K562 (cell line): ENCODE measurements around the gene G6PC3. TPM values are rescaled to one million over a fixed set of nuclear protein-coding genes. Genes with fewer than 3 reads are reported as not detected.

Source experiments
- KHSRP ChIP-seq: fragments of 450-650 bp; IDR thresholded peaks from 2 replicates; pipeline ENCODE4 v1.6.1; 2017
- KLF13 ChIP-seq: fragments of 450-650 bp; IDR thresholded peaks from 2 replicates; pipeline ENCODE4 v1.6.1; 2016; ENCODE audit warnings: missing genetic modification characterization, low read depth, mild to moderate bottlenecking, missing compliant biosample characterization, moderate library complexity, borderline replicate concordance
- MAFF ChIP-seq: IDR thresholded peaks from 2 replicates; pipeline ENCODE4 v1.6.1; 2012; ENCODE audit warnings: low read length, improper control_type of control experiment
- ZNF12 ChIP-seq: sonication (generic); formaldehyde crosslinking; IDR thresholded peaks from 2 replicates; pipeline ENCODE4 v1.4.0; 2020; ENCODE audit warnings: mild to moderate bottlenecking, missing genetic modification reagents
- ZNF224 ChIP-seq: sonication (generic); formaldehyde crosslinking; IDR thresholded peaks from 2 replicates; pipeline ENCODE4 v1.8.0; 2022; ENCODE audit warnings: mild to moderate bottlenecking, missing genetic modification reagents
- ZNF766 ChIP-seq: fragments of 200-800 bp; sonication (Bioruptor generic); conservative IDR thresholded peaks from 2 replicates; pipeline ENCODE4 v1.6.1; 2016; ENCODE audit warnings: missing genetic modification characterization, missing compliant biosample characterization
- polyA plus RNA-seq, 8 experiments: library from polyadenylated mRNA; depleted of rRNA in 4 of 8; stranded (reverse) in 5 of 8; unstranded in 3 of 8; fragments of >200 nt; fragmentation: Nextera tagmentation in 2 of 8; fragmentation: Illumina TruSeq in 1 of 8; extraction: Ambion mirVana in 2 of 8; extraction: Trizol in 1 of 8; gene quantifications; 2 replicates each; pipeline versions ENCODE4 v1.2.1 to v1.2.3, GENCODE V29; 2011 to 2014; ENCODE audit warnings: inconsistent platforms in 1 of 8, missing spikeins in 1 of 8
- total RNA-seq, 7 experiments: library from RNA; depleted of rRNA in 6 of 7; stranded (reverse); fragments of >200 nt in 6 of 7; fragmentation: Illumina TruSeq in 2 of 7; extraction: Trizol in 2 of 7; gene quantifications; 2 replicates each; pipeline versions ENCODE4 v1.2.1 to v1.2.3, GENCODE V29; 2011 to 2021; ENCODE audit warnings: low replicate concordance in 1 of 7
- TF ChIP-seq, protein P1 (sequence below): fragments of 450-650 bp; IDR thresholded peaks from 2 replicates; pipeline ENCODE4 v1.6.1; 2016; ENCODE audit warnings: low read depth
- TF ChIP-seq, protein P2 (sequence below): fragments of 200-800 bp; sonication (Bioruptor generic); IDR thresholded peaks from 2 replicates; pipeline ENCODE4 v1.6.1; 2016; ENCODE audit warnings: missing genetic modification characterization, missing compliant biosample characterization
- TF ChIP-seq, protein P3 (sequence below): sonication (generic); formaldehyde crosslinking; IDR thresholded peaks from 2 replicates; pipeline ENCODE4 v1.8.0; 2023; ENCODE audit warnings: mild to moderate bottlenecking, missing genetic modification reagents

The G6PC3 gene
- total and polyA plus RNA-seq, 9 of the 15 experiments (the other 6 are each of a cell fraction or from before 2014, with no cell fraction given), result 10.4 to 57.8 (median 31.1) TPM

DNA sequence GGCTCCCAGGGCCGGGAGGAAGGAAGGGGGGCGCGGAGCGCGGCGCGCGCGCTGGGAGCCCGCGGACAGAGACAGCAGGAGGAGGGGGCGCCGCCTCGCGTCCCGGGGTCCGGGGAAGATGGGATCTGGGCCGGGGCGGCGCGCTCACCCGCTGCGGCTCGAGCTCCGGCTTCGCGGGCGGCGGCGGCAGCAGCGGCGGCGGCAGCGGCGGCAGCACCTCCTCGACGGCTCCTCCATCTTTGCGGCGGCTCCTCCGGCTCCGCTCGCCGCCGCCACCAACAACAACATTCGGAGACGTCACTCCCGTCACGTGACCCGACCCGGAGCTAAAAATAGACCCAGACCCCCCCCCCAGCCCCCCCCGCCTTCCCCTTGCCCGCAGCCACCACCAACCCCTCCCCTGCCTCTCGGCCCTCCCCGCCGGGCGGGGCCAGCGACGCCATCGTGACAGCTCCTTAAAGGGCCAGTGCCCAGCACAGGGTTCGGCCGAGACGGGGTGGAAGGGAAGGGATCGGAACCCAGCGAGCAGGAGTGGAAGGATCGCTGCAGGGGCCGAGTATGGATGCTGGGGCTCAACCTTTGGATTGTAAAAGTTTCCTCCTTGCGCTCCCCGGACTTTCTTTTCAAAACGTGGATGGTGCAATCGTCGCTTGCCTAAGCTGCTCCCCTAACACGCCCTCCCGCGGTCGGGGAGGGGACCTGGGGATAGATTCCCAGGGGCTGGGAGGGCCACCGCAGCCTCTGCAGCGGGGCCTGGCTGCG lies 53.0 kb downstream of the G6PC3 start, which contains the start of gene HDAC5 (continued):
- TF ChIP-seq ZNF12 (CRISPR knock-in tag) (peak; percentile 56; the same call in 1 of the 2 replicates), KLF13 (tag) (peak; percentile 43; the same call in 1 of the 2 replicates), KHSRP (no peak), ZNF224 (CRISPR knock-in tag) (no peak), MAFF (no peak), ZNF766 (CRISPR knock-in tag) (no peak)
- TF ChIP-seq, protein P1, sequence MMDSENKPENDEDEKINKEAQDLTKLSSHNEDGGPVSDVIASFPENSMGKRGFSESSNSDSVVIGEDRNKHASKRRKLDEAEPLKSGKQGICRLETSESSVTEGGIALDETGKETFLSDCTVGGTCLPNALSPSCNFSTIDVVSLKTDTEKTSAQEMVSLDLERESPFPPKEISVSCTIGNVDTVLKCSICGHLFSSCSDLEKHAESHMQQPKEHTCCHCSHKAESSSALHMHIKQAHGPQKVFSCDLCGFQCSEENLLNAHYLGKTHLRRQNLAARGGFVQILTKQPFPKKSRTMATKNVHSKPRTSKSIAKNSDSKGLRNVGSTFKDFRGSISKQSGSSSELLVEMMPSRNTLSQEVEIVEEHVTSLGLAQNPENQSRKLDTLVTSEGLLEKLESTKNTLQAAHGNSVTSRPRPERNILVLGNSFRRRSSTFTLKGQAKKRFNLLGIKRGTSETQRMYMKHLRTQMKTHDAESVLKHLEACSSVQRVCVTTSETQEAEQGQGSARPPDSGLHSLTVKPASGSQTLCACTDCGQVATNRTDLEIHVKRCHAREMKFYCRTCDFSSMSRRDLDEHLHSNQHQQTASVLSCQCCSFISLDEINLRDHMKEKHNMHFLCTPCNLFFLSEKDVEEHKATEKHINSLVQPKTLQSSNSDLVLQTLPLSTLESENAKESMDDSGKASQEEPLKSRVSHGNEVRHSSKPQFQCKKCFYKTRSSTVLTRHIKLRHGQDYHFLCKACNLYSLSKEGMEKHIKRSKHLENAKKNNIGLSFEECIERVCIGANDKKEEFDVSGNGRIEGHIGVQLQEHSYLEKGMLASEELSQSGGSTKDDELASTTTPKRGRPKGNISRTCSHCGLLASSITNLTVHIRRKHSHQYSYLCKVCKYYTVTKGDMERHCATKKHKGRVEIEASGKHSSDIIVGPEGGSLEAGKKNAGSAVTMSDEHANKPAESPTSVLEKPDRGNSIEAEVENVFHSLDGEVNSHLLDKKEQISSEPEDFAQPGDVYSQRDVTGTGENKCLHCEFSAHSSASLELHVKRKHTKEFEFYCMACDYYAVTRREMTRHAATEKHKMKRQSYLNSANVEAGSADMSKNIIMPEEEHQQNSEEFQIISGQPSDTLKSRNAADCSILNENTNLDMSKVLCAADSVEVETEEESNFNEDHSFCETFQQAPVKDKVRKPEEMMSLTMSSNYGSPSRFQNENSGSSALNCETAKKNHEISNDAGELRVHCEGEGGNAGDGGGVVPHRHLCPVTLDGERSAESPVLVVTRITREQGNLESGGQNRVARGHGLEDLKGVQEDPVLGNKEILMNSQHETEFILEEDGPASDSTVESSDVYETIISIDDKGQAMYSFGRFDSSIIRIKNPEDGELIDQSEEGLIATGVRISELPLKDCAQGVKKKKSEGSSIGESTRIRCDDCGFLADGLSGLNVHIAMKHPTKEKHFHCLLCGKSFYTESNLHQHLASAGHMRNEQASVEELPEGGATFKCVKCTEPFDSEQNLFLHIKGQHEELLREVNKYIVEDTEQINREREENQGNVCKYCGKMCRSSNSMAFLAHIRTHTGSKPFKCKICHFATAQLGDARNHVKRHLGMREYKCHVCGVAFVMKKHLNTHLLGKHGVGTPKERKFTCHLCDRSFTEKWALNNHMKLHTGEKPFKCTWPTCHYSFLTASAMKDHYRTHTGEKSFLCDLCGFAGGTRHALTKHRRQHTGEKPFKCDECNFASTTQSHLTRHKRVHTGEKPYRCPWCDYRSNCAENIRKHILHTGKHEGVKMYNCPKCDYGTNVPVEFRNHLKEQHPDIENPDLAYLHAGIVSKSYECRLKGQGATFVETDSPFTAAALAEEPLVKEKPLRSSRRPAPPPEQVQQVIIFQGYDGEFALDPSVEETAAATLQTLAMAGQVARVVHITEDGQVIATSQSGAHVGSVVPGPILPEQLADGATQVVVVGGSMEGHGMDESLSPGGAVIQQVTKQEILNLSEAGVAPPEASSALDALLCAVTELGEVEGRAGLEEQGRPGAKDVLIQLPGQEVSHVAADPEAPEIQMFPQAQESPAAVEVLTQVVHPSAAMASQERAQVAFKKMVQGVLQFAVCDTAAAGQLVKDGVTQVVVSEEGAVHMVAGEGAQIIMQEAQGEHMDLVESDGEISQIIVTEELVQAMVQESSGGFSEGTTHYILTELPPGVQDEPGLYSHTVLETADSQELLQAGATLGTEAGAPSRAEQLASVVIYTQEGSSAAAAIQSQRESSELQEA, result no peak
- TF ChIP-seq, protein P2, sequence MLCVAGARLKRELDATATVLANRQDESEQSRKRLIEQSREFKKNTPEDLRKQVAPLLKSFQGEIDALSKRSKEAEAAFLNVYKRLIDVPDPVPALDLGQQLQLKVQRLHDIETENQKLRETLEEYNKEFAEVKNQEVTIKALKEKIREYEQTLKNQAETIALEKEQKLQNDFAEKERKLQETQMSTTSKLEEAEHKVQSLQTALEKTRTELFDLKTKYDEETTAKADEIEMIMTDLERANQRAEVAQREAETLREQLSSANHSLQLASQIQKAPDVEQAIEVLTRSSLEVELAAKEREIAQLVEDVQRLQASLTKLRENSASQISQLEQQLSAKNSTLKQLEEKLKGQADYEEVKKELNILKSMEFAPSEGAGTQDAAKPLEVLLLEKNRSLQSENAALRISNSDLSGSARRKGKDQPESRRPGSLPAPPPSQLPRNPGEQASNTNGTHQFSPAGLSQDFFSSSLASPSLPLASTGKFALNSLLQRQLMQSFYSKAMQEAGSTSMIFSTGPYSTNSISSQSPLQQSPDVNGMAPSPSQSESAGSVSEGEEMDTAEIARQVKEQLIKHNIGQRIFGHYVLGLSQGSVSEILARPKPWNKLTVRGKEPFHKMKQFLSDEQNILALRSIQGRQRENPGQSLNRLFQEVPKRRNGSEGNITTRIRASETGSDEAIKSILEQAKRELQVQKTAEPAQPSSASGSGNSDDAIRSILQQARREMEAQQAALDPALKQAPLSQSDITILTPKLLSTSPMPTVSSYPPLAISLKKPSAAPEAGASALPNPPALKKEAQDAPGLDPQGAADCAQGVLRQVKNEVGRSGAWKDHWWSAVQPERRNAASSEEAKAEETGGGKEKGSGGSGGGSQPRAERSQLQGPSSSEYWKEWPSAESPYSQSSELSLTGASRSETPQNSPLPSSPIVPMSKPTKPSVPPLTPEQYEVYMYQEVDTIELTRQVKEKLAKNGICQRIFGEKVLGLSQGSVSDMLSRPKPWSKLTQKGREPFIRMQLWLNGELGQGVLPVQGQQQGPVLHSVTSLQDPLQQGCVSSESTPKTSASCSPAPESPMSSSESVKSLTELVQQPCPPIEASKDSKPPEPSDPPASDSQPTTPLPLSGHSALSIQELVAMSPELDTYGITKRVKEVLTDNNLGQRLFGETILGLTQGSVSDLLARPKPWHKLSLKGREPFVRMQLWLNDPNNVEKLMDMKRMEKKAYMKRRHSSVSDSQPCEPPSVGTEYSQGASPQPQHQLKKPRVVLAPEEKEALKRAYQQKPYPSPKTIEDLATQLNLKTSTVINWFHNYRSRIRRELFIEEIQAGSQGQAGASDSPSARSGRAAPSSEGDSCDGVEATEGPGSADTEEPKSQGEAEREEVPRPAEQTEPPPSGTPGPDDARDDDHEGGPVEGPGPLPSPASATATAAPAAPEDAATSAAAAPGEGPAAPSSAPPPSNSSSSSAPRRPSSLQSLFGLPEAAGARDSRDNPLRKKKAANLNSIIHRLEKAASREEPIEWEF (CRISPR knock-in tag), result no peak
- TF ChIP-seq, protein P3, sequence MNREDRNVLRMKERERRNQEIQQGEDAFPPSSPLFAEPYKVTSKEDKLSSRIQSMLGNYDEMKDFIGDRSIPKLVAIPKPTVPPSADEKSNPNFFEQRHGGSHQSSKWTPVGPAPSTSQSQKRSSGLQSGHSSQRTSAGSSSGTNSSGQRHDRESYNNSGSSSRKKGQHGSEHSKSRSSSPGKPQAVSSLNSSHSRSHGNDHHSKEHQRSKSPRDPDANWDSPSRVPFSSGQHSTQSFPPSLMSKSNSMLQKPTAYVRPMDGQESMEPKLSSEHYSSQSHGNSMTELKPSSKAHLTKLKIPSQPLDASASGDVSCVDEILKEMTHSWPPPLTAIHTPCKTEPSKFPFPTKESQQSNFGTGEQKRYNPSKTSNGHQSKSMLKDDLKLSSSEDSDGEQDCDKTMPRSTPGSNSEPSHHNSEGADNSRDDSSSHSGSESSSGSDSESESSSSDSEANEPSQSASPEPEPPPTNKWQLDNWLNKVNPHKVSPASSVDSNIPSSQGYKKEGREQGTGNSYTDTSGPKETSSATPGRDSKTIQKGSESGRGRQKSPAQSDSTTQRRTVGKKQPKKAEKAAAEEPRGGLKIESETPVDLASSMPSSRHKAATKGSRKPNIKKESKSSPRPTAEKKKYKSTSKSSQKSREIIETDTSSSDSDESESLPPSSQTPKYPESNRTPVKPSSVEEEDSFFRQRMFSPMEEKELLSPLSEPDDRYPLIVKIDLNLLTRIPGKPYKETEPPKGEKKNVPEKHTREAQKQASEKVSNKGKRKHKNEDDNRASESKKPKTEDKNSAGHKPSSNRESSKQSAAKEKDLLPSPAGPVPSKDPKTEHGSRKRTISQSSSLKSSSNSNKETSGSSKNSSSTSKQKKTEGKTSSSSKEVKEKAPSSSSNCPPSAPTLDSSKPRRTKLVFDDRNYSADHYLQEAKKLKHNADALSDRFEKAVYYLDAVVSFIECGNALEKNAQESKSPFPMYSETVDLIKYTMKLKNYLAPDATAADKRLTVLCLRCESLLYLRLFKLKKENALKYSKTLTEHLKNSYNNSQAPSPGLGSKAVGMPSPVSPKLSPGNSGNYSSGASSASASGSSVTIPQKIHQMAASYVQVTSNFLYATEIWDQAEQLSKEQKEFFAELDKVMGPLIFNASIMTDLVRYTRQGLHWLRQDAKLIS (CRISPR knock-in tag), result no peak
